Stimulated activated naive CD8-positive, alpha-beta T cell treated with anti-CD3 and anti-CD28 coated beads, Interleukin-15, amount 100 ng/mL, for 72 hours (primary cell): Measurements from ENCODE around the gene MAPK8IP1.

ENCODE experiments used
- ATAC-seq: fragments of 150-1000 bp; cut with Tn5 transposase; 2 replicates; pipeline ENCODE4 v1.10.0; 2021; ENCODE audit warnings: mild to moderate bottlenecking, moderate library complexity
- DNase-seq, 2 donors: peaks; one replicate each; pipeline ENCODE4 v3.0.0; 2021 to 2022
- H3K27ac Mint-ChIP-seq, 2 donors: one replicate each; pipeline ENCODE4 v1.8.0; 2022; ENCODE audit warnings: mild to moderate bottlenecking in 2 of 2, mixed read lengths in 2 of 2, moderate library complexity in 2 of 2
- H3K27me3 Mint-ChIP-seq: one replicate; pipeline ENCODE4 v1.8.0; 2022; ENCODE audit warnings: mixed read lengths
- H3K4me1 Mint-ChIP-seq: one replicate; pipeline ENCODE4 v1.8.0; 2022; ENCODE audit warnings: mild to moderate bottlenecking, mixed read lengths
- H3K4me3 Mint-ChIP-seq, 2 donors: one replicate each; pipeline ENCODE4 v1.8.0; 2022; ENCODE audit warnings: mild to moderate bottlenecking in 2 of 2, mixed read lengths in 2 of 2, moderate library complexity in 1 of 2
- H3K9me3 Mint-ChIP-seq, 2 donors: one replicate each; pipeline ENCODE4 v1.8.0; 2022; ENCODE audit warnings: mixed read lengths in 2 of 2

The MAPK8IP1 gene

GRCh38 chr11:45930031-45930794 is 44.8 kb downstream of the MAPK8IP1 start:
- DNase-seq (no peak), ATAC-seq (peak; percentile 65)
- H3K4me1 Mint-ChIP-seq, result peaks cover 43% of the 10 kb centered on the region
- H3K27me3 Mint-ChIP-seq, result no peaks in the 10 kb centered on the region
- peak overlapping the region; percentile 37 to 92 for H3K27ac Mint-ChIP-seq
- no peaks in the 10 kb centered on the region for H3K9me3 Mint-ChIP-seq
- H3K4me3 Mint-ChIP-seq, result peak overlapping the region in 1 of 2 donors; percentile 52

GRCh38 chr11:45930951-45931570 is 45.6 kb downstream of the MAPK8IP1 start:
- DNase-seq (no peak), ATAC-seq (no peak)
- Mint-ChIP-seq H3K27me3 (no peaks in the 10 kb centered on the region), H3K9me3 (no peaks in the 10 kb centered on the region), H3K4me3 (no peak overlapping the region), H3K27ac (peak overlapping the region; percentile 22 to 92), H3K4me1 (peaks cover 43% of the 10 kb centered on the region)

GRCh38 chr11:45931739-45932138 is 46.3 kb downstream of the MAPK8IP1 start:
- Mint-ChIP-seq H3K4me3 (no peak overlapping the region), H3K9me3 (no peaks in the 10 kb centered on the region), H3K4me1 (peaks cover 41% of the 10 kb centered on the region), H3K27ac (peak overlapping the region in 1 of 2 donors; percentile 92), H3K27me3 (no peaks in the 10 kb centered on the region)
- ATAC-seq (no peak), DNase-seq (no peak)

GRCh38 chr11:45932217-45932616 is 46.8 kb downstream of the MAPK8IP1 start:
- Mint-ChIP-seq H3K27me3 (no peaks in the 10 kb centered on the region), H3K9me3 (no peaks in the 10 kb centered on the region), H3K4me3 (no peak overlapping the region), H3K27ac (peak overlapping the region in 1 of 2 donors; percentile 34), H3K4me1 (peaks cover 36% of the 10 kb centered on the region)
- ATAC-seq, result no peak
- DNase-seq, result no peak

- Mint-ChIP-seq H3K9me3 (no peaks in the 10 kb centered on the region), H3K4me1 (peaks cover 30% of the 10 kb centered on the region), H3K4me3 (no peak overlapping the region), H3K27me3 (no peaks in the 10 kb centered on the region), H3K27ac (peak overlapping the region in 1 of 2 donors; percentile 49)
- no peak for DNase-seq
- ATAC-seq, result no peak
Observed at GRCh38 chr11:45933131-45933831, 47.8 kb downstream of the MAPK8IP1 start.

GRCh38 chr11:45933846-45934579 is 48.6 kb downstream of the MAPK8IP1 start:
- DNase-seq (no peak), ATAC-seq (no peak)
- H3K4me3 Mint-ChIP-seq, result no peak overlapping the region
- peak overlapping the region in 1 of 2 donors; percentile 82 for H3K27ac Mint-ChIP-seq
- no peaks in the 10 kb centered on the region for H3K27me3 Mint-ChIP-seq
- peaks cover 24% of the 10 kb centered on the region for H3K4me1 Mint-ChIP-seq
- H3K9me3 Mint-ChIP-seq, result no peaks in the 10 kb centered on the region

GRCh38 chr11:45934580-45935318 is 49.3 kb downstream of the MAPK8IP1 start:
- Mint-ChIP-seq H3K4me3 (no peak overlapping the region), H3K4me1 (peaks cover 20% of the 10 kb centered on the region), H3K27me3 (no peaks in the 10 kb centered on the region), H3K9me3 (no peaks in the 10 kb centered on the region), H3K27ac (peak overlapping the region in 1 of 2 donors; percentile 82)
- ATAC-seq (no peak), DNase-seq (no peak)

GRCh38 chr11:45935349-45936064 is 50.1 kb downstream of the MAPK8IP1 start:
- Mint-ChIP-seq H3K9me3 (no peaks in the 10 kb centered on the region), H3K27me3 (no peaks in the 10 kb centered on the region), H3K27ac (no peak overlapping the region), H3K4me3 (no peak overlapping the region), H3K4me1 (peaks cover 13% of the 10 kb centered on the region)
- DNase-seq (no peak), ATAC-seq (no peak)

GRCh38 chr11:45936511-45937054 is 51.1 kb downstream of the MAPK8IP1 start:
- Mint-ChIP-seq H3K9me3 (no peaks in the 10 kb centered on the region), H3K27ac (peak overlapping the region in 1 of 2 donors; percentile 77), H3K4me1 (peaks cover 2% of the 10 kb centered on the region), H3K27me3 (no peaks in the 10 kb centered on the region), H3K4me3 (no peak overlapping the region)
- DNase-seq, result no peak
- no peak for ATAC-seq

- Mint-ChIP-seq H3K4me3 (no peak overlapping the region), H3K27me3 (no peaks in the 10 kb centered on the region), H3K9me3 (no peaks in the 10 kb centered on the region), H3K4me1 (no peaks in the 10 kb centered on the region), H3K27ac (peak overlapping the region in 1 of 2 donors; percentile 48)
- DNase-seq (no peak), ATAC-seq (no peak)
Observed at GRCh38 chr11:45937916-45938315, 52.5 kb downstream of the MAPK8IP1 start.

- Mint-ChIP-seq H3K27me3 (no peaks in the 10 kb centered on the region), H3K9me3 (no peaks in the 10 kb centered on the region), H3K4me3 (no peak overlapping the region), H3K4me1 (no peaks in the 10 kb centered on the region), H3K27ac (no peak overlapping the region)
- ATAC-seq (no peak), DNase-seq (no peak)
Observed at GRCh38 chr11:45939836-45940235, 54.4 kb downstream of the MAPK8IP1 start.

- ATAC-seq (peak; percentile 63), DNase-seq (no peak)
- H3K27me3 Mint-ChIP-seq, result no peaks in the 10 kb centered on the region
- no peak overlapping the region for H3K4me3 Mint-ChIP-seq
- H3K9me3 Mint-ChIP-seq, result no peaks in the 10 kb centered on the region
- H3K4me1 Mint-ChIP-seq, result no peaks in the 10 kb centered on the region
- peak overlapping the region in 1 of 2 donors; percentile 52 for H3K27ac Mint-ChIP-seq
Observed at GRCh38 chr11:45941285-45941684, 55.8 kb downstream of the MAPK8IP1 start.

- H3K9me3 Mint-ChIP-seq, result no peaks in the 10 kb centered on the region
- no peaks in the 10 kb centered on the region for H3K27me3 Mint-ChIP-seq
- H3K4me3 Mint-ChIP-seq, result no peak overlapping the region
- DNase-seq (no peak), ATAC-seq (no peak)
- H3K27ac Mint-ChIP-seq, result no peak overlapping the region
- H3K4me1 Mint-ChIP-seq, result no peaks in the 10 kb centered on the region
Observed at GRCh38 chr11:45942381-45942780, 56.9 kb downstream of the MAPK8IP1 start.

GRCh38 chr11:45945397-45945999 is 60.0 kb downstream of the MAPK8IP1 start:
- Mint-ChIP-seq H3K27me3 (no peaks in the 10 kb centered on the region), H3K4me3 (no peak overlapping the region), H3K27ac (no peak overlapping the region), H3K9me3 (no peaks in the 10 kb centered on the region), H3K4me1 (no peaks in the 10 kb centered on the region)
- no peak for ATAC-seq
- no peak for DNase-seq
